B cell (primary cell): ENCODE measurements around the gene RNASE3.

Experiments used
- CTCF ChIP-seq: fragments of 200-600 bp; IDR thresholded peaks from one replicate; pipeline ENCODE4 v1.8.0; 2022; ENCODE audit warnings: antibody characterized with exemption, mild to moderate bottlenecking
- EZH2 ChIP-seq: IDR thresholded peaks from 2 replicates; pipeline ENCODE4 v1.6.1; 2012; ENCODE audit warnings: borderline replicate concordance, low read depth, mild to moderate bottlenecking, moderate library complexity, low read length; ENCODE audit not compliant: insufficient read depth, poor library complexity, severe bottlenecking

GRCh38 chr14:20907214-20907613 lies 16.0 kb downstream of the RNASE3 start:
- TF ChIP-seq CTCF (no peak), EZH2 (no peak)
